GM23248 (cell line): ENCODE data around the gene PRR5L.

ENCODE experiments used
- EZH2 ChIP-seq: fragments of 200-600 bp; sonication (generic); IDR thresholded peaks from 2 replicates; pipeline ENCODE4 v1.6.1; 2018; ENCODE audit warnings: antibody characterized with exemption, mild to moderate bottlenecking; ENCODE audit not compliant: insufficient read depth, poor library complexity, severe bottlenecking
- EZH2phosphoT487 ChIP-seq: fragments of 200-600 bp; sonication (generic); IDR thresholded peaks from 2 replicates; pipeline ENCODE4 v1.6.1; 2018; ENCODE audit warnings: antibody characterized with exemption, moderate library complexity, mild to moderate bottlenecking, low read depth; ENCODE audit not compliant: insufficient read depth

DNA sequence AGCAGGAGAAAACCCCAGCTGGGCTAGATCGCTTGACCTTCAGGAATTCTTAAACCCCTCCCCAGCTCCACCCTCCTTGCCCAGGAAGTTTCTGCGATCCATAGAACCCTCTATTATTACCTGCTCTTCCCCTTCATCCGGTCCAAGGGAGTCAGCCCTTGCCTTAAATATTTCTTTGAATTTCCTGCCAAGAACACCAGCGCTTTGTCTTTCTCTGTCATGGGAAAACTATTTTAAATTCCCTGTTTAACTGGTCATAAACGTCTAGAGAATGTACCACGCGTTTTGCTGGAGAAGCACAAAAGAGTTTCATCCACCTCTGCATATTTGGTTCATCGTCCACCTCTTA lies 214.5 kb downstream of the PRR5L start:
- TF ChIP-seq EZH2phosphoT487 = no peak
- no peak for TF ChIP-seq EZH2
